HG02588 (cell line): ENCODE data around the gene KIF5B.
A peak's percentile ranks its signal among the peaks of the same experiment; 100 is the strongest.
"Not testable (repeated sequence)": the region's sequence is repeated elsewhere in the genome, so short reads cannot be mapped to it uniquely, and the experiment has no call there.

Source experiments
- ATAC-seq: cut with Tn5 transposase; IDR thresholded peaks from one replicate; pipeline ENCODE4 v1.9.1; 2021; ENCODE audit warnings: mild to moderate bottlenecking, moderate library complexity; ENCODE audit not compliant: unreplicated experiment

KIF5B gene

GRCh38 chr10:32060347-32060746 is 4.1 kb upstream of the KIF5B start:
- no peak for ATAC-seq

GRCh38 chr10:32059472-32059871 is 3.2 kb upstream of the KIF5B start:
- no peak for ATAC-seq

- no peak for ATAC-seq
These were observed 779 bp upstream of the KIF5B start for GRCh38 chr10:32057036-32057372.

GRCh38 chr10:32055478-32056135 is 618 bp downstream of the KIF5B start:
- peak; percentile 44 for ATAC-seq

GRCh38 chr10:32054094-32054493 is 2.1 kb downstream of the KIF5B start:
- no peak for ATAC-seq

GRCh38 chr10:32053392-32053791 is 2.8 kb downstream of the KIF5B start:
- not testable (repeated sequence) for ATAC-seq

GRCh38 chr10:32051926-32052325 is 4.3 kb downstream of the KIF5B start:
- no peak for ATAC-seq

- ATAC-seq: no peak
These were observed 6.0 kb downstream of the KIF5B start for GRCh38 chr10:32050177-32050576.

- ATAC-seq: no peak
These were observed 7.1 kb downstream of the KIF5B start for GRCh38 chr10:32049113-32049512.

GRCh38 chr10:32048282-32048681 is 7.9 kb downstream of the KIF5B start:
- no peak for ATAC-seq

GRCh38 chr10:32047881-32048280 is 8.3 kb downstream of the KIF5B start:
- no peak for ATAC-seq

- ATAC-seq: no peak
These were observed 10.1 kb downstream of the KIF5B start for GRCh38 chr10:32046151-32046550.

GRCh38 chr10:32042730-32043129 is 13.5 kb downstream of the KIF5B start:
- not testable (repeated sequence) for ATAC-seq

- no peak for ATAC-seq
These were observed 14.8 kb downstream of the KIF5B start for GRCh38 chr10:32041290-32042028.

GRCh38 chr10:32039734-32040133 is 16.5 kb downstream of the KIF5B start:
- ATAC-seq: no peak

- no peak for ATAC-seq
These were observed 17.4 kb downstream of the KIF5B start for GRCh38 chr10:32038777-32039176.

- ATAC-seq: no peak
These were observed 19.3 kb downstream of the KIF5B start for GRCh38 chr10:32036922-32037321.

- ATAC-seq: no peak
These were observed 21.2 kb downstream of the KIF5B start for GRCh38 chr10:32035038-32035437.

- ATAC-seq: no peak
These were observed 23.1 kb downstream of the KIF5B start for GRCh38 chr10:32033171-32033570.

GRCh38 chr10:32031920-32032319 is 24.3 kb downstream of the KIF5B start:
- ATAC-seq: no peak

GRCh38 chr10:32031424-32031823 is 24.8 kb downstream of the KIF5B start:
- no peak for ATAC-seq

GRCh38 chr10:32028710-32029109 is 27.5 kb downstream of the KIF5B start:
- ATAC-seq: no peak

GRCh38 chr10:32023264-32023663 is 33.0 kb downstream of the KIF5B start:
- no peak for ATAC-seq
